DOHH2 (cell line): Measurements from ENCODE around the gene ROR1.

Source experiments
- EZH2phosphoT487 ChIP-seq: fragments of 200-600 bp; sonication (generic); IDR thresholded peaks from 2 replicates; pipeline ENCODE4 v1.6.1; 2017; ENCODE audit warnings: borderline replicate concordance, mild to moderate bottlenecking, antibody characterized with exemption, low read length, moderate library complexity, mixed read lengths
- TF ChIP-seq, protein P1 (sequence below): fragments of 200-600 bp; sonication (generic); IDR thresholded peaks from one replicate; pipeline ENCODE4 v1.5.1; 2014; ENCODE audit warnings: antibody characterized with exemption, mild to moderate bottlenecking, low read depth, low read length; ENCODE audit not compliant: poor library complexity, severe bottlenecking

DNA sequence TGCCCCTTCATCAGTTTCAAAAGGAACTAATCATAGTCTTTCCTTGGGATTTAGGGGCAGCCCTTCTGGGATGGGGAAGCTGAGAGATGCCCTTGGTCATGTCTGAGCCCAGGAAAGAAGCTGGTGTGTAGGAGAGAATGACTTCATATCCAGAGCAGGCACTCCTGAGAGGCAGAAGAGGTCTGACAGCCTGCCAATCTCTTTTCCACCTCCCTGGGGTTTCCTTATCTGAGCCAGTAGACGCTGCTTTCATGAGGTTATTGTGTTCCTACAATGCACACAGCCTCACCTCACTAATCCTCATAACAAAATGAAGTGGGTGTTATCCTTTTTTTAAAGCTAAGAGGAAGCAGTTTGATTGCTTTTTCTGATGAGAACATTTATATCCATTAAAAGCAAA is 14.1 kb downstream of the ROR1 start:
- TF ChIP-seq, protein P1, sequence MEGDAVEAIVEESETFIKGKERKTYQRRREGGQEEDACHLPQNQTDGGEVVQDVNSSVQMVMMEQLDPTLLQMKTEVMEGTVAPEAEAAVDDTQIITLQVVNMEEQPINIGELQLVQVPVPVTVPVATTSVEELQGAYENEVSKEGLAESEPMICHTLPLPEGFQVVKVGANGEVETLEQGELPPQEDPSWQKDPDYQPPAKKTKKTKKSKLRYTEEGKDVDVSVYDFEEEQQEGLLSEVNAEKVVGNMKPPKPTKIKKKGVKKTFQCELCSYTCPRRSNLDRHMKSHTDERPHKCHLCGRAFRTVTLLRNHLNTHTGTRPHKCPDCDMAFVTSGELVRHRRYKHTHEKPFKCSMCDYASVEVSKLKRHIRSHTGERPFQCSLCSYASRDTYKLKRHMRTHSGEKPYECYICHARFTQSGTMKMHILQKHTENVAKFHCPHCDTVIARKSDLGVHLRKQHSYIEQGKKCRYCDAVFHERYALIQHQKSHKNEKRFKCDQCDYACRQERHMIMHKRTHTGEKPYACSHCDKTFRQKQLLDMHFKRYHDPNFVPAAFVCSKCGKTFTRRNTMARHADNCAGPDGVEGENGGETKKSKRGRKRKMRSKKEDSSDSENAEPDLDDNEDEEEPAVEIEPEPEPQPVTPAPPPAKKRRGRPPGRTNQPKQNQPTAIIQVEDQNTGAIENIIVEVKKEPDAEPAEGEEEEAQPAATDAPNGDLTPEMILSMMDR = no peak
- no peak for TF ChIP-seq EZH2phosphoT487
